ENCODE data around the gene SYTL3. TPM values are rescaled to one million over a fixed set of nuclear protein-coding genes. Genes with fewer than 3 reads are reported as not detected.

The SYTL3 gene
- total and polyA plus RNA-seq, 10 of the 15 experiments (the other 5 are each of a cell fraction or from before 2014, with no cell fraction given): 3.3 to 12.1 (median 6.9) TPM

DNA sequence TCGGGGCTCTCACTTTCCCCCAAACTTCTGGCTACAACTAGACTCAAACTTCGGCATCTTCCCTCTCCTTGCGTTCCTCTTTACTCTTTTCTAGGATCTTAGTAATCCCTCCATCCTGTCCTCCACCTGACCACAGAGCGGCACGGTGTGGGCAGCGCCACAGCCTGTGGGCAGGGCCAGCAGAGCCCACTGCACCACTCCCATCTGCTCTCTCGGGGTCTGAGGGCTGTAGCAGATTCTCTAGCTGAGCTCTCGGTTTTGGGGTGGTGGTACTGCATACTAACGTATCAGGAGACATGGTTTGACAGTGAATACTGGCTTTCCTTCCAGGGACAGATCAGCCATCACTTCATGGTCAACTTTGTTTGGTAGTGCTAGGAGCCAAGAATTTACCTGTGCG is 111.9 kb downstream of the SYTL3 start (continued):
- TF ChIP-seq, protein P1, sequence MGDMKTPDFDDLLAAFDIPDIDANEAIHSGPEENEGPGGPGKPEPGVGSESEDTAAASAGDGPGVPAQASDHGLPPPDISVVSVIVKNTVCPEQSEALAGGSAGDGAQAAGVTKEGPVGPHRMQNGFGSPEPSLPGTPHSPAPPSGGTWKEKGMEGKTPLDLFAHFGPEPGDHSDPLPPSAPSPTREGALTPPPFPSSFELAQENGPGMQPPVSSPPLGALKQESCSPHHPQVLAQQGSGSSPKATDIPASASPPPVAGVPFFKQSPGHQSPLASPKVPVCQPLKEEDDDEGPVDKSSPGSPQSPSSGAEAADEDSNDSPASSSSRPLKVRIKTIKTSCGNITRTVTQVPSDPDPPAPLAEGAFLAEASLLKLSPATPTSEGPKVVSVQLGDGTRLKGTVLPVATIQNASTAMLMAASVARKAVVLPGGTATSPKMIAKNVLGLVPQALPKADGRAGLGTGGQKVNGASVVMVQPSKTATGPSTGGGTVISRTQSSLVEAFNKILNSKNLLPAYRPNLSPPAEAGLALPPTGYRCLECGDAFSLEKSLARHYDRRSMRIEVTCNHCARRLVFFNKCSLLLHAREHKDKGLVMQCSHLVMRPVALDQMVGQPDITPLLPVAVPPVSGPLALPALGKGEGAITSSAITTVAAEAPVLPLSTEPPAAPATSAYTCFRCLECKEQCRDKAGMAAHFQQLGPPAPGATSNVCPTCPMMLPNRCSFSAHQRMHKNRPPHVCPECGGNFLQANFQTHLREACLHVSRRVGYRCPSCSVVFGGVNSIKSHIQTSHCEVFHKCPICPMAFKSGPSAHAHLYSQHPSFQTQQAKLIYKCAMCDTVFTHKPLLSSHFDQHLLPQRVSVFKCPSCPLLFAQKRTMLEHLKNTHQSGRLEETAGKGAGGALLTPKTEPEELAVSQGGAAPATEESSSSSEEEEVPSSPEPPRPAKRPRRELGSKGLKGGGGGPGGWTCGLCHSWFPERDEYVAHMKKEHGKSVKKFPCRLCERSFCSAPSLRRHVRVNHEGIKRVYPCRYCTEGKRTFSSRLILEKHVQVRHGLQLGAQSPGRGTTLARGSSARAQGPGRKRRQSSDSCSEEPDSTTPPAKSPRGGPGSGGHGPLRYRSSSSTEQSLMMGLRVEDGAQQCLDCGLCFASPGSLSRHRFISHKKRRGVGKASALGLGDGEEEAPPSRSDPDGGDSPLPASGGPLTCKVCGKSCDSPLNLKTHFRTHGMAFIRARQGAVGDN (IDR thresholded peaks at IDR 0.05): no peak
- TF ChIP-seq YBX1 (IDR thresholded peaks at IDR 0.05): no peak
- no peak for TF ChIP-seq NFYA (IDR thresholded peaks at IDR 0.05; ENCODE audit: borderline replicate concordance, low read depth, low read length)
- no peak for TF ChIP-seq KDM1A (IDR thresholded peaks at IDR 0.05; ENCODE audit: borderline replicate concordance)
- no peak for TF ChIP-seq PML (IDR thresholded peaks at IDR 0.05; ENCODE audit: low read length)

DNA sequence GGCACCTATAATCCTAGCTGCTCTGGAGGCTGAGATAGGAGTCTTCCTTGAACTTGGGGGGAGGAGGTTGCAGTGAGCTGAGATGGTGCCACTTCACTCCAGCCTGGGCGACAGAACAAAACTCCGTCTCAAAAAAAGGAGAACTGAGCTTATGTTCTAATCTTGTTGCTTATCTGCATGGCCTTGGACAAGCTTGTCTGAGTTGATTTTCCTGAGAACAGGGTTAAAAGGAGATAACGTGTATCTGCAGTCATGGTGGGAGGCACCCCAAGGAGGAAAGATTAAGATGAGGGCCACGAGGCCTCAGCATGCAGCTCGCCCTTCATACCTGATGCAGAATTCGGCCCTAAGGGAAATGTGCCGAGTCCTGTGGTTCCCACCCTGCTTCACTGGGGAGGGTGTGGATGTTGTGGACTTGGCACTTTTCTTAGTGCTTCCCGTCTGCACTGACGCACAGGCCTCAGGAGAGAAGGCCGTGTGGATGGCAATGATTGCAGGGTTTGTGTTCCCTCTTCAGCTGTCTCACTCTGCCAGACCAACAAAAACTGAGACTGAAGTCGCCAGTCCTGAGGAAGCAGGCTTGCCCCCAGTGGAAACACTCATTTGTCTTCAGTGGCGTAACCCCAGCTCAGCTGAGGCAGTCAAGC is 113.1 kb downstream of the SYTL3 start:
- intact Hi-C loops (cut with micrococcal nuclease; ENCODE audit: unreplicated experiment): no loop called here
- Histone ChIP-seq H3K9ac (ENCODE audit: control insufficient read depth, insufficient read depth, low read length) (no peak overlapping the region), H4K20me1 (ENCODE audit: control insufficient read depth, insufficient read depth) (no peaks in the 10 kb centered on the region), H3K4me1 (ENCODE audit: control insufficient read depth, insufficient read depth, low read length) (no peaks in the 10 kb centered on the region), H3K27ac (ENCODE audit: control insufficient read depth, insufficient read depth) (no peak overlapping the region), H3K36me3 (ENCODE audit: control insufficient read depth in 2 of 2, insufficient read depth in 2 of 2, low read length in 1 of 2) (peaks cover 16 to 19% of the 10 kb centered on the region in 2 experiments), H3K4me3 (no peak overlapping the region), H2AFZ (ENCODE audit: control insufficient read depth, low read depth, low read length) (no peak overlapping the region), H3K4me2 (ENCODE audit: control insufficient read depth, insufficient read depth) (no peak overlapping the region), H3K27me3 (replicated peaks in 1 of 2; ENCODE audit: control insufficient read depth in 2 of 2, insufficient read depth in 2 of 2, low read length in 1 of 2) (no peaks in the 10 kb centered on the region), H3K9me3 (replicated peaks; ENCODE audit: control insufficient read depth, insufficient read depth, low read length) (no peaks in the 10 kb centered on the region), H3K79me2 (ENCODE audit: control insufficient read depth, insufficient read depth, low read length) (no peaks in the 10 kb centered on the region)
- ATAC-seq (no peak), DNase-seq (ENCODE audit: low read depth, low spot score) (no peak), FAIRE-seq (no peak)
- ChIA-PET RAD21 (ENCODE audit: unreplicated experiment) (no interaction called here), POLR2A (no interaction called here), SMC1A (ENCODE audit: uncharacterized antibody, unreplicated experiment) (interaction anchor here (1.0 to 3.1 kb wide), 3 partner anchors 10 to 199 kb away, joined by 3 to 8 read pairs (median 5); no protein-coding TSS in a partner anchor), CTCF (interaction anchor here (1.2 kb wide), 2 partner anchors 59 to 549 kb away, joined by 4 read pairs; no protein-coding TSS in a partner anchor)
- WGBS (ENCODE audit: insufficient coverage, insufficient replicate concordance, low lambda C conversion rate, missing lambda C conversion rate): 83% methylated on average over 12 of the region's 12 CpGs
- TF ChIP-seq POLR2A (IDR thresholded peaks at IDR 0.05; ENCODE audit: low read depth, low read length): peak; percentile 55
- TF ChIP-seq FOXM1 (IDR thresholded peaks at IDR 0.05; ENCODE audit: low read depth, low read length): no peak
- peak; percentile 37; the same call in 1 of the 2 replicates for TF ChIP-seq POLR2AphosphoS5 (IDR thresholded peaks at IDR 0.05; ENCODE audit: low read length)
- TF ChIP-seq, protein P2, sequence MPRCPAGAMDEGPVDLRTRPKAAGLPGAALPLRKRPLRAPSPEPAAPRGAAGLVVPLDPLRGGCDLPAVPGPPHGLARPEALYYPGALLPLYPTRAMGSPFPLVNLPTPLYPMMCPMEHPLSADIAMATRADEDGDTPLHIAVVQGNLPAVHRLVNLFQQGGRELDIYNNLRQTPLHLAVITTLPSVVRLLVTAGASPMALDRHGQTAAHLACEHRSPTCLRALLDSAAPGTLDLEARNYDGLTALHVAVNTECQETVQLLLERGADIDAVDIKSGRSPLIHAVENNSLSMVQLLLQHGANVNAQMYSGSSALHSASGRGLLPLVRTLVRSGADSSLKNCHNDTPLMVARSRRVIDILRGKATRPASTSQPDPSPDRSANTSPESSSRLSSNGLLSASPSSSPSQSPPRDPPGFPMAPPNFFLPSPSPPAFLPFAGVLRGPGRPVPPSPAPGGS (IDR thresholded peaks at IDR 0.05; ENCODE audit: borderline replicate concordance, insufficient read depth, low read depth, low read length, poor library complexity, severe bottlenecking): peak; percentile 13
- TF ChIP-seq ZBED1 (IDR thresholded peaks at IDR 0.05; ENCODE audit: borderline replicate concordance): no peak
- peak; percentile 46; the same call in 1 of the 2 replicates for TF ChIP-seq POLR2AphosphoS2 (IDR thresholded peaks at IDR 0.05; ENCODE audit: low read depth, low read length)
- no TSS peak for BruUV-seq (replicated peaks)
- in situ Hi-C loops (cut with MboI): no loop called here

Data from GM12878 (cell line).